Testis (tissue), 3 donors: ENCODE measurements around the gene TCERG1L. TPM values are rescaled to one million over a fixed set of nuclear protein-coding genes. Genes with fewer than 3 reads are reported as not detected.
A peak's percentile ranks its signal among the peaks of the same experiment; 100 is the strongest.

Experiments
- DNase-seq: peaks from one replicate; pipeline ENCODE4 v3.0.0-alpha.2; 2019
- H3K27ac ChIP-seq, 2 donors: fragments of 200-600 bp; sonication (generic); one replicate each; pipeline ENCODE4 v1.5.1; 2019
- H3K27me3 ChIP-seq: fragments of 200-600 bp; sonication (generic); one replicate; pipeline ENCODE4 v1.5.1; 2019
- H3K36me3 ChIP-seq: fragments of 200-600 bp; sonication (generic); one replicate; pipeline ENCODE4 v1.5.1; 2017; ENCODE audit warnings: low read depth; ENCODE audit errors: missing control alignments
- H3K4me1 ChIP-seq: fragments of 200-600 bp; sonication (generic); one replicate; pipeline ENCODE4 v1.5.1; 2019
- H3K4me3 ChIP-seq, 2 donors: fragments of 200-600 bp; sonication (generic); one replicate each; pipeline ENCODE4 v1.5.1; 2017 to 2019
- H3K9me3 ChIP-seq: fragments of 200-600 bp; sonication (generic); one replicate; pipeline ENCODE4 v1.5.1; 2017
- POLR2A ChIP-seq: fragments of 450-650 bp; IDR thresholded peaks from one replicate; pipeline ENCODE4 v1.6.1; 2017; ENCODE audit warnings: antibody characterized with exemption, mild to moderate bottlenecking, moderate library complexity
- WGBS, 2 donors: methylation state at CpG; one replicate each; pipeline ENCODE4 v1.1.5; 2018; 5-methylcytosine and 5-hydroxymethylcytosine counted together
- intact Hi-C: fragments of 100-400 bp; cut with DNase I; formaldehyde crosslinking; loops from one replicate; pipeline ENCODE4 v1.15.1; 2023; ENCODE audit warnings: low total_unique reads
- polyA plus RNA-seq: library from polyadenylated mRNA; stranded (reverse); fragments of 350-450 nt; fragmentation: Illumina TruSeq; extraction: RNeasy Lipid Tissue Mini Kit (QIAGEN cat#74804); gene quantifications from one replicate; pipeline ENCODE4 v1.2.3, GENCODE V29; 2014; ENCODE audit warnings: low read depth, low replicate concordance; ENCODE audit not compliant: insufficient read depth
- total RNA-seq, 2 donors: library from RNA; depleted of rRNA; stranded (reverse); fragments of >200 nt; gene quantifications; one replicate each; pipeline ENCODE4 v1.2.3, GENCODE V29; 2016
- TF ChIP-seq, protein P1 (sequence below), 3 experiments: fragments of 450-650 bp in 2 of 3; fragments of 200-600 bp in 1 of 3; sonication (generic) in 1 of 3; IDR thresholded peaks; one replicate each; pipeline ENCODE4 v1.5.1; 2016 to 2019; ENCODE audit warnings: antibody characterized with exemption in 3 of 3, mild to moderate bottlenecking in 2 of 3, moderate library complexity in 1 of 3

TCERG1L gene
- total and polyA plus RNA-seq, 3 donors from 2014 or later, result 3.0 to 8.3 (median 7.7) TPM

- no peaks in the 10 kb centered on the region for H3K9me3 ChIP-seq
- no peaks in the 10 kb centered on the region for H3K36me3 ChIP-seq
- intact Hi-C loops, result no loop called here
- TF ChIP-seq POLR2A, result no peak
- TF ChIP-seq, protein P1, sequence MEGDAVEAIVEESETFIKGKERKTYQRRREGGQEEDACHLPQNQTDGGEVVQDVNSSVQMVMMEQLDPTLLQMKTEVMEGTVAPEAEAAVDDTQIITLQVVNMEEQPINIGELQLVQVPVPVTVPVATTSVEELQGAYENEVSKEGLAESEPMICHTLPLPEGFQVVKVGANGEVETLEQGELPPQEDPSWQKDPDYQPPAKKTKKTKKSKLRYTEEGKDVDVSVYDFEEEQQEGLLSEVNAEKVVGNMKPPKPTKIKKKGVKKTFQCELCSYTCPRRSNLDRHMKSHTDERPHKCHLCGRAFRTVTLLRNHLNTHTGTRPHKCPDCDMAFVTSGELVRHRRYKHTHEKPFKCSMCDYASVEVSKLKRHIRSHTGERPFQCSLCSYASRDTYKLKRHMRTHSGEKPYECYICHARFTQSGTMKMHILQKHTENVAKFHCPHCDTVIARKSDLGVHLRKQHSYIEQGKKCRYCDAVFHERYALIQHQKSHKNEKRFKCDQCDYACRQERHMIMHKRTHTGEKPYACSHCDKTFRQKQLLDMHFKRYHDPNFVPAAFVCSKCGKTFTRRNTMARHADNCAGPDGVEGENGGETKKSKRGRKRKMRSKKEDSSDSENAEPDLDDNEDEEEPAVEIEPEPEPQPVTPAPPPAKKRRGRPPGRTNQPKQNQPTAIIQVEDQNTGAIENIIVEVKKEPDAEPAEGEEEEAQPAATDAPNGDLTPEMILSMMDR (IDR thresholded peaks at IDR 0.05), result no peak
- H3K4me3 ChIP-seq, result no peak overlapping the region
- H3K4me1 ChIP-seq, result peaks cover 5% of the 10 kb centered on the region
- 45 to 53% methylated on average over 5 of the region's 5 CpGs for WGBS, 2 donors
- H3K27ac ChIP-seq, result no peak overlapping the region
- no peak for DNase-seq
- no peaks in the 10 kb centered on the region for H3K27me3 ChIP-seq
These were observed 245.7 kb downstream of the TCERG1L start for GRCh38 chr10:131065673-131066305.

DNA sequence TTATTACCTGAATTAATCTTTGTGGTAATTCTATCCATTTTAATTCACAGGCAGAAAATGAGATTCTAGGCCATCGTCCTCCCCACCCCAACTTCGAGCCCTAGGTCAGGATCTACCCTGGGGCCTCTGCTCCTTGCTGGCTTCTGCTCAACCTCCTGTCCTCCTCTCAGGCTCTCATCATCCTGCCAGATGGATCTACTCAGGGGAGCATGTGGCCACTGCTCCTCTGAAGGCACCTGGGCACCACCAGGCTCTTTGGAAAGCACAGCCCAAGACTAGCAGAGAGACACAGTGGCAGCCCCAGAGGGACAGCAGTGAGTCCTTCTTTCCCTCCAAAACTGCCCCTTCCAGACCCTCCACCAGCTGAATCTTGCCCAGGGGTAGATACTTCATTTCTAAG lies 248.2 kb downstream of the TCERG1L start:
- Histone ChIP-seq H3K9me3 (no peaks in the 10 kb centered on the region), H3K36me3 (no peaks in the 10 kb centered on the region), H3K27ac (no peak overlapping the region), H3K4me3 (no peak overlapping the region), H3K27me3 (no peaks in the 10 kb centered on the region), H3K4me1 (peaks cover 5% of the 10 kb centered on the region)
- intact Hi-C loops, result no loop called here
- DNase-seq, result no peak
- WGBS, 2 donors, result 89 to 92% methylated on average over 2 of the region's 2 CpGs
- TF ChIP-seq, protein P1 (IDR thresholded peaks at IDR 0.05), result no peak
- TF ChIP-seq POLR2A, result no peak

DNA sequence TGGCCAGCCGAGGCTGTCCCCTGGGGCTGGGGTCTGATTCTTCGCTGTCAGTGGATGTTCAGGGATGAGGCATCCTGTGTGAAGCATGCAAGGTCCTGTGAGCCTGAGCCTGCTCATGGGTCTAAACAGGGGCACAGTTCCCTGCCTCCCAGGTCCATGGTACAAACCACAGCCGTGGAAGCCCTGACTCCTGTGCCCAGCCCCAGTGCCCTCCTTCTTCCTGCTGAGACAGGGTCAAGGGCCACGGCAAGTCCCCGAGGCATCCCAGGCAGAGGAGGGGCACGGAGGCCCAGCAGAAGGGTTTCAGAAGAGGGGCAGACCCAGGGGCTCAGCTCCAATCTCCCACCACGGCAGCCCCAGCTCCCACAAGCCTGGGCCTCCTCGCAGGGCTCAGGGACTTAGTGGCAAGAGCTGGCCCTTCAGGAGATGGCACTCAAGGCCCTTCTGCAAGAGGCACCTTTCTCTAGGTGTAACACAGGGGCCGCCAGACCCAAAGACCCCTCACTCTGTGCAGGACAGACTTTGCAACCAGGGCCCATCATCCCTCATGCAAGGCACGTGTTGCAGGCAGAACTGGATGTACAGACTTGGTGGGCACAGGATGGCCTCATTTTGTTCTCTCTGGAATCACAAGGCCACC lies 248.8 kb downstream of the TCERG1L start:
- WGBS, 2 donors, result 85 to 89% methylated on average over 7 to 10 of the region's 10 CpGs
- no peak for DNase-seq
- no peaks in the 10 kb centered on the region for H3K9me3 ChIP-seq
- H3K4me1 ChIP-seq, result peaks cover 5% of the 10 kb centered on the region
- H3K36me3 ChIP-seq, result no peaks in the 10 kb centered on the region
- H3K27ac ChIP-seq, result no peak overlapping the region
- H3K27me3 ChIP-seq, result no peaks in the 10 kb centered on the region
- intact Hi-C loops, result no loop called here
- TF ChIP-seq POLR2A, result no peak
- TF ChIP-seq, protein P1 (IDR thresholded peaks at IDR 0.05), result no peak
- H3K4me3 ChIP-seq, result no peak overlapping the region

GRCh38 chr10:131061216-131061615 lies 250.3 kb downstream of the TCERG1L start:
- Histone ChIP-seq H3K9me3 (no peaks in the 10 kb centered on the region), H3K27me3 (no peaks in the 10 kb centered on the region), H3K4me3 (no peak overlapping the region), H3K27ac (no peak overlapping the region), H3K4me1 (peaks cover 5% of the 10 kb centered on the region), H3K36me3 (no peaks in the 10 kb centered on the region)
- WGBS, 2 donors, result 62 to 68% methylated on average over 9 to 11 of the region's 11 CpGs
- no peak for DNase-seq
- TF ChIP-seq, protein P1 (IDR thresholded peaks at IDR 0.05), result no peak
- TF ChIP-seq POLR2A, result no peak
- intact Hi-C loops, result no loop called here

GRCh38 chr10:131059881-131060280 lies 251.6 kb downstream of the TCERG1L start:
- Histone ChIP-seq H3K9me3 (no peaks in the 10 kb centered on the region), H3K4me3 (no peak overlapping the region), H3K36me3 (no peaks in the 10 kb centered on the region), H3K4me1 (peaks cover 5% of the 10 kb centered on the region), H3K27ac (no peak overlapping the region), H3K27me3 (no peaks in the 10 kb centered on the region)
- TF ChIP-seq POLR2A, result no peak
- TF ChIP-seq, protein P1 (IDR thresholded peaks at IDR 0.05), result no peak
- 60 to 67% methylated on average over 6 of the region's 6 CpGs for WGBS, 2 donors
- intact Hi-C loops, result no loop called here
- peak; percentile 29 for DNase-seq
